ENCODE data around the gene DNAH10. TPM values are rescaled to one million over a fixed set of nuclear protein-coding genes. Genes with fewer than 3 reads are reported as not detected.

DNAH10 gene
- total and polyA plus RNA-seq, 2 of the 13 experiments (the other 11 are each of a cell fraction or from before 2014, with no cell fraction given), result 0.01 to 0.02 TPM

- no peak for TF ChIP-seq PAXIP1 (CRISPR knock-in tag; conservative IDR thresholded peaks at IDR 0.05)
- TF ChIP-seq ZNF350 (CRISPR knock-in tag; IDR thresholded peaks at IDR 0.05; ENCODE audit: borderline replicate concordance, low read depth), result no peak
- TF ChIP-seq KLF12 (CRISPR knock-in tag; IDR thresholded peaks at IDR 0.05; ENCODE audit: borderline replicate concordance), result no peak
- TF ChIP-seq ZNF770 (CRISPR knock-in tag; IDR thresholded peaks at IDR 0.05), result 0 out of 2 replicates have a peak, but pooled peaks have one; percentile 34
- no peak for TF ChIP-seq ZNF558 (CRISPR knock-in tag; IDR thresholded peaks at IDR 0.05; ENCODE audit: borderline replicate concordance)
- no peak for TF ChIP-seq ZNF607 (CRISPR knock-in tag; IDR thresholded peaks at IDR 0.05; ENCODE audit: borderline replicate concordance)
- TF ChIP-seq ZNF160 (CRISPR knock-in tag; IDR thresholded peaks at IDR 0.05), result no peak
- TF ChIP-seq FOXC1 (CRISPR knock-in tag; IDR thresholded peaks at IDR 0.05; ENCODE audit: borderline replicate concordance), result peak; percentile 33; the same call in 1 of the 2 replicates
- peak; percentile 54; the same call in 1 of the 2 replicates for TF ChIP-seq PHF8 (CRISPR knock-in tag; IDR thresholded peaks at IDR 0.05)
- peak; percentile 49 for TF ChIP-seq YY1 (IDR thresholded peaks at IDR 0.05; ENCODE audit: insufficient read depth, insufficient replicate concordance, low read depth, low read length)
- no peak for TF ChIP-seq NFRKB (IDR thresholded peaks at IDR 0.05)
- TF ChIP-seq ZNF678 (CRISPR knock-in tag; IDR thresholded peaks at IDR 0.05), result no peak
- TF ChIP-seq HDAC6 (IDR thresholded peaks at IDR 0.05; ENCODE audit: low read depth, low read length), result no peak
- no peak for TF ChIP-seq ZNF331 (CRISPR knock-in tag; IDR thresholded peaks at IDR 0.05)
- no peak for TF ChIP-seq ZNF713 (CRISPR knock-in tag; IDR thresholded peaks at IDR 0.05)
- TF ChIP-seq U2AF1 (optimal IDR thresholded peaks at IDR 0.05; ENCODE audit: low read depth, low read length), result no peak
- no peak for TF ChIP-seq GZF1 (CRISPR knock-in tag; IDR thresholded peaks at IDR 0.05)
- TF ChIP-seq NR0B2 (CRISPR knock-in tag; IDR thresholded peaks at IDR 0.05), result no peak
- 0 out of 2 replicates have a peak, but pooled peaks have one; percentile 9 for TF ChIP-seq ZGPAT (CRISPR knock-in tag; IDR thresholded peaks at IDR 0.05)
- no peak for TF ChIP-seq TRIM24 (CRISPR knock-in tag; IDR thresholded peaks at IDR 0.05)
- peak; percentile 15 for TF ChIP-seq XRCC5 (optimal IDR thresholded peaks at IDR 0.05; ENCODE audit: low read length)
- TF ChIP-seq HNRNPLL (IDR thresholded peaks at IDR 0.05; ENCODE audit: low read depth, low read length, poor library complexity, severe bottlenecking), result peak; percentile 60
- no peak for TF ChIP-seq ZNF101 (CRISPR knock-in tag; IDR thresholded peaks at IDR 0.05; ENCODE audit: borderline replicate concordance, low read depth)
Observed at GRCh38 chr12:123973552-123974341, 211.6 kb downstream of the DNAH10 start (continued).
